HG03354 (cell line): ENCODE results near the gene ZNF416.

Experiments used
- ATAC-seq: cut with Tn5 transposase; IDR thresholded peaks from one replicate; pipeline ENCODE4 v1.9.1; 2021; ENCODE audit warnings: mild to moderate bottlenecking; ENCODE audit not compliant: unreplicated experiment, poor library complexity, severe bottlenecking

Gene ZNF416

DNA sequence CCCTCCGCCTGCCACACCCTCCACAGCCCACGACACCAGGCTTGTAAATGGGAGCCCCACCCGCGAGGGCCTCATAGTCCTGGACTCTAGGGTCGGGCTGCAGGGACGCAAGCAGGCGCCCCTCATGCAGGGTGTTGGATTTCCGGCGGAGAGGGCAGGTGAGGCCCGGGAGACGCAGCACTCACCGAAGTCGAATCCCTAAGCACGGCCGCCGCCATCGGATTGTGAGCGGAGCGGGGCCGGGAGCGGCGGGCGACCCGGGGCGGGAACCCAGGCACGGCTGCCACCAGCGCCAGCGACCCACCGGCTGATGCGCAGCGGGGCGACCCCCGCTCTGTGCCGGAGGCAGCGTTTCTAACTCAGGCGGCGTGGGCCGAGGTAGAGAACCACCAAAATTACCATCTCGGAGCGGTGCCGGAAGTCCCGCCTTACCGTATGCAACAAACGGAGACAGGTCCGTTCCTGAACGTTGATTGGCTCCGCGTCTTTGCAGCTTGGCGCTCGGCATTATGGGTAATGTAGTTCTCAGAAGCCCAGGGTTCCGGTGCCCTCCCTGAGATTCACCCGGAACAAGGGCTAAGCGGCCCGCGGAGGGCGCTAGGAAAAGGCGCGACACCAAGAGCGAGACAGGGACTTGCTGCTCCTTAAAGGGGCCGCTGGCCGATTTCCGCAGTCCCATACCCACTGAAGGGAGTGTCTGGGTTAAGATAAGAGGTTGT is at the start of gene ZNF416:
TSS of gene ZNF416 (minus strand) at position 425 of the 719 bp plus-strand sequence. CDS start at position 218, 207 bp downstream.
- peak; percentile 96 for ATAC-seq

DNA sequence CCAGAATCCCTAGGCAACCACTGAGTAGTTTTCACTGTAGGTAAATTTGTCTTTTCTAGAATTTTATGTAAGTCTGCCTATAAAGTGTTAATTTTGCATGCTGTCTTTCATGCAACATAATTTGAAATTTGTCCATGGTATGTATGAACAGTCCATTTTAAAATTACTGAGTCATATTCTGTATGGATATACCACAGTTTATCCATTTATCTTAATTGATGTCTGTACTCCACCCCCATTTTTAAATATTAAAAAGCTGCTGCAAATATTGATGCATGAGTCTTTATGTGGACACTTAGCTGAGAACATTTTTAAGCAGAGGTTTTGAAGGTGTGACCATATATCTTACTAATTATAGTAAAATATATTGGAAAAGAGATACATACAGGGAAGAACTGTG is 44.4 kb upstream of the ZNF416 start:
- no peak for ATAC-seq

DNA sequence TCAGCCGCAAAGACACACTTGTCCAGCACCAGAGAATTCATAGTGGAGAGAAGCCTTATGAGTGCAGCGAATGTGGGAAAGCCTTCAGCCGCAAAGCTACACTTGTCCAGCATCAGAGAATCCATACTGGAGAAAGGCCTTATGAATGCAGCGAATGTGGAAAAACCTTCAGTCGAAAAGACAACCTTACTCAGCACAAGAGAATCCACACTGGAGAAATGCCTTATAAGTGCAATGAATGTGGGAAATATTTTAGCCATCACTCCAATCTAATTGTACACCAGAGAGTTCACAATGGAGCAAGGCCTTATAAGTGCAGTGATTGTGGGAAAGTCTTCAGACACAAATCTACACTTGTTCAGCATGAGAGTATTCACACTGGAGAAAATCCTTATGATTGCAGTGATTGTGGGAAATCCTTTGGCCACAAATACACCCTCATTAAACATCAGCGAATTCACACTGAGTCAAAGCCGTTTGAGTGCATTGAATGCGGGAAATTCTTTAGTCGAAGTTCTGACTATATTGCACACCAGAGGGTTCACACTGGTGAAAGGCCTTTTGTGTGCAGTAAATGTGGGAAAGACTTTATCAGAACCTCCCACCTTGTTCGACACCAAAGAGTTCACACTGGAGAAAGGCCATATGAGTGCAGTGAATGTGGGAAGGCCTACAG is 42.1 kb upstream of the ZNF416 start:
- no peak for ATAC-seq

DNA sequence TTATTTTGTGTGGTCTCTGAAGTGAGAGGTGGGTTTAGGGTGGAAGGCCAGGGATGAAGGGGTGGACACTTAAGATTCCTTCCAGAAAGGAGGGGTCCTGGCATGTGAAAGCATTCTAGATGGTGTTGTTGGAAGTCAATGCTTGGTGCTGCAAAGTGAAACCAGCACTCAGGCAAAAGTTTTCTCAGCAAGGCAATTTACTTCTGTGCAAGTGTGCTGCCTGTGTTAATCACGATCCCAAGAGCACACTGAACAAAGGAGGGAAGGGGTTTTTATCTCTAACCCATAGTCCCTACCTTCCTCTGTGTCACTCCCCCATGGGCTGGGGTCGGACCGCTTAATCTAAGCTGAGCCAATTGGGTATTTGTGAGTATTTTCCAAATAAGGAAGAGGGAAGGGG is 36.6 kb upstream of the ZNF416 start:
- no peak for ATAC-seq

DNA sequence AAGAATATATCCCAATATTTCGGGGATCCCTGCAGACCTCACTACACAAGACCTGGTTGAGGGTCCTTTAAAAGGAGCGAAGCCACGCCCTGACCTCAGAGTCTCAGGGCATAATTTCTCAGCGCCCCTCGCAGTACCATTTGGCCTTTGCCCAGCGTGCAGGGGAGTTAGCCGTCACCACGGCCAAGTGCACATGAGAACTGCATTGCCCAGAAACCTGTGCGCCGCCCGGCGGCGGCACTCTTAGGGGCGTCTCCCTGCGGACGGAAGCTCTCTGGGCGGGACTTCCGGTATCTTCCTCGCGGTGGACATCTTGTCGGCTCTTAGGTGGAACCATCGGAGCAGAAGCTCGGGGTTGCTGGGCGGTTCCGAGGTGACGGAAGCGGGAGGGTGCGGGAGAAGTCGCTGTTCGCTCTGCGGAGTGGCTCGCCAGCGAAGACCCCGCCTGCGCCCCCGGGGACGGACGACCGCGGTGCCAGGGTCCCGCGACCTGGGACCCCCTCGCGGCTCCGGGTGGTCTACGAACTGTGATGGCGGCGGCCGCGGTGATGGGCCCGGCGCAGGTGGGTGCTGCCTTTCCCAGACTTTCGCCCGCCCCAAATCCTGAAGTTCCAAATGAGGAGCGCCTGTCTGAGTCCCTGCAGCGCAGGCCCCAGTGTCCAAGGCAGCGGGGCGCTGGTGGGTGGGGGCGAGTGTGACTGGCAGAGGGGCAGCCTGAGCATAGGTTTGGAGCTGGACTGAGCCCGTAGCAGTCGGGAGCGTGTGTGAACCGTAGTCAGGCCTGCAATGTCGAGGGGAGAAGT is 35.4 kb upstream of the ZNF416 start, which contains the start of gene ZNF134:
TSS of gene ZNF134 (plus strand) at position 302 of the 803 bp plus-strand sequence. CDS start 5,227 bp downstream, outside the sequence.
- peak; percentile 99 for ATAC-seq

DNA sequence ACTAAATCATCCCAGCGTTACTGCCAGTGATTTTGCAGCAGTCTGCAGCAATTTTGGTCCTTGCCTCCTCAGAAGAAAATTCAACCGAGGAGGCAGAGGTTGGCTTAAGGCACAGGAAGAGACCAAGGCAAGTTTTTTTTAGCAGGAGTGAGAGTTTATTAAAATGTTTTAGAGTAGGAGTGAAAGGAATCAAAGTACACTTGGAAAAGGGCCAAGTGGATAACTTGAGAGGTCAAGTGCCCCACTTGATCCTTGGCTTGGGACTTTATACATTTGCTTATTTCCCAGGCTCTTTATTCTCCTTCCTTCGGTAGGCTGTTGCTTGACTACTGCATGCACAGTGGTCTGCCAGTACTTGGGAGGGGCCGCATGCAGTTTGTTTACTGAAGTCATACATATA is 32.4 kb upstream of the ZNF416 start:
- no peak for ATAC-seq

DNA sequence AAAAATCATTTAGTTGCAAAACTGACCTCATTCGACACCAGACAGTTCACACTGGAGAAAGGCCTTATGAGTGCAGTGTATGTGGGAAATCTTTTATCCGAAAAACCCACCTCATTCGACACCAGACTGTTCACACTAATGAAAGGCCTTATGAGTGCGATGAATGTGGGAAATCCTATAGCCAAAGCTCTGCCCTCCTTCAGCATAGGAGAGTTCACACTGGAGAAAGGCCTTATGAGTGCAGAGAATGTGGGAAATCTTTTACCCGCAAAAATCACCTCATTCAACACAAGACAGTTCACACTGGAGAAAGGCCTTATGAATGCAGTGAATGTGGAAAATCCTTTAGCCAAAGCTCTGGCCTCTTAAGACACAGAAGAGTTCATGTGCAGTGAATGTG is 28.2 kb upstream of the ZNF416 start:
- no peak for ATAC-seq

DNA sequence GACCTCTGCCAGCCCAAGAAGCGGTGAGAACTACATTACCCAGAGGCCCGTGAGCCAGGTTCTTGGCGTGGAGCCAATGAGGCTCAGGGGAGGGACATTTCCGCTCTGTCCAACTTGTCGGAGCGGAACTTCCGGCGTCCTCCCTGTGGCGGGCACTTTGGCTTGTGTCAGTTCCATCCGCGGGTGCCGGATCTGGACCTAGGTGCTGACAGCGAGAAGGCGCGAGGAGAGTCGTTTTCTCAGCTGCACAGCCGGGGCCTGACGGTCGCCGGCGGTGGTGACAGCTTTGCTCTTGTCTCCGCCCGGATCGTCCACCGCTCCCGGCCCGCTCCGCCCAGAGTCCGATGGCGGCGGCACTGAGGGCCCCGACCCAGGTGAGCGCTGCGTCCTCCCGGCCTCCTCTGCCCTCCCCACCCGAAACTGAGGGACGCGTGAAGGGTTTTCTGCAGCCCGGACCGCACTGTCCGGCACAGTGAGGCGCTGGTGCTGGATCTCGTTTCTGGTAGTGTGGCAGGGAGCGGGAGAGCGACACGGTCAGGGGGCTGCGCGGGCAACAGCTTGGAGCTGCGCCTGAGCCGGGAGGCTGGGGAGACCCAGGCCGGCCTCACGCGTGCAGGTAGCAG is 21.2 kb upstream of the ZNF416 start, which contains the start of gene ZNF530:
TSS of gene ZNF530 (plus strand) at position 125 of the 623 bp plus-strand sequence. CDS start 4,461 bp downstream, outside the sequence.
- ATAC-seq, result peak; percentile 94

DNA sequence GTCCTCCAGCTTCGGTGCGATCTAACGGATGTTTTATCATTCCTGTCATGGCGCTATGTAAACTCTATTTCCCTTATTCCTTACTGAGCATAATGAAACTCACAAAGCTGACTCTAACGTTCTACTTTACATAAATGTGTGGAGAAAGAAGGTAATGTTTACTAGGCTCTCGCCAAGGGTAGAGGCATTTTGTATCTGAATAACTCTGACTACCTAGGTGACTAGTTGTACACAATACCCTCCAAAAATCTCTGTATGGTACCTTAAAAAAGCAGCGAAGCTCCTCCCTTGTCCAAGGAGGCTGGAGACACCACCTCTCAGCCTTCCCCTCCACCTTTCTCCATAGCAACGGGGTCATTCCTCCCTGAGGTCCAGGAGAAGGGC is 20.7 kb upstream of the ZNF416 start:
- ATAC-seq, result peak; percentile 20

DNA sequence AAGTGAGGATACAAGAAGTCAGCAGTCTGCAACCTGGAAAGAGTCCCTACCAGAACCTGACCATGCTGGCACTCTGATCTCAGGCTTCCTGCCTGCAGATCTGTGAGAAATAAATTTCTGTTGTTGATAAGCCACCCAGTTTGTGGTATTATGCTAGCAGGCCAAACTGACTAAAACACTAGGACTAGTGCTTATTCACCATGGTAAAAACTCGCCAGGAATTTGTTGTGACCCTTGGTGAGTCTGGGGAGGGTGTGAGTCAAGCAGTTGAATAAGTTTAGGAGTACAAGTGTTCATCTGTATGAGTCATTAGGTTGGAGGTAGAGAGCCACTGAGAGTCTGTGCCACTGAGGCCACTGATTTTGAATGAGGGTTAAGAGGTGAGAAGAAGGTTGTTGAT is 8.8 kb upstream of the ZNF416 start:
- no peak for ATAC-seq

DNA sequence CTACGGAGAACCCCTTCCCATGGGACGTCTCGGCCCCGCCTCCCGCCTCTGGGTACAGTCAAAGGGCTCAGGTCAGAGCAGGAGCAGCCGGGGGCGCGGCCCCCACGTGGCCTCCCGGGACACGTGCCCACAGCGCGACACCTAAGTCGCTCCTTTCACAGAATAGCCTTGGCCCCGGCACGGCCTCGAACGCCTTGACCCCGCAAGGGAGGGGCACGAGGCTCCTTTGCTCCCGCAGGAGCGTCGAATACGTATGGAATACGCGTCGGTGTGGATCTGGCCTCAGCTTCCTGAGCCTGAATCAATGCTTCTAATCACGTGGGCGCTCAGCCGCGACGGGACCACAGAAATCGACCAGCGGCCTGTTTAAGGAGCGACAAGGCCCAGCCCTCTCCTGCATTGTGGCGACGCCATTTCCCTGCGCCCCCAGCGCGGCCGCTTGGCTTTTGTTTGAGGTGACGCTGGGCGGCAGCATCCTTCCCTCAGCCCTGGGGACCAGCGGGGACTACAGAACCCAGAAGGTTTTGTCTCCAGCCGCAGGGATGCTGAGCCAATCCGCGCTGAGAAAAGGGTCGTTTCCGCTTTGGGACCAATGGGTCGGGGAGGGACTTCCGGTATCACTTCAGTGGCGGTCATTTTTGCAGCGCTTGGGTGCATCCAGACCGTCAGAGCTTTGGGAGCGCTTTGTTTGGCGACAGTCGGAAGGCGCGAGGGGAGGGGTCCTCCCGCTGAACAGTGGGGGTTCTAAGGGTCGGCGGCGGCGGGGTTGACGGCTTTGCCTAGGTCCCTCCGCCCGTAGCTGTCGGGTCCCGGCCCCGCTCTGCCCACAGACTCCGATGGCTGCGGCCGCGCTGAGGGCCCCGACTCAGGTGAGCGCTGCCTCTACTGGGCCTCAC is 5.1 kb upstream of the ZNF416 start, which contains the start of gene ZIK1:
TSS of gene ZIK1 (plus strand) at position 625 of the 896 bp plus-strand sequence. CDS start at position 837, 212 bp downstream.
- ATAC-seq, result peak; percentile 93

DNA sequence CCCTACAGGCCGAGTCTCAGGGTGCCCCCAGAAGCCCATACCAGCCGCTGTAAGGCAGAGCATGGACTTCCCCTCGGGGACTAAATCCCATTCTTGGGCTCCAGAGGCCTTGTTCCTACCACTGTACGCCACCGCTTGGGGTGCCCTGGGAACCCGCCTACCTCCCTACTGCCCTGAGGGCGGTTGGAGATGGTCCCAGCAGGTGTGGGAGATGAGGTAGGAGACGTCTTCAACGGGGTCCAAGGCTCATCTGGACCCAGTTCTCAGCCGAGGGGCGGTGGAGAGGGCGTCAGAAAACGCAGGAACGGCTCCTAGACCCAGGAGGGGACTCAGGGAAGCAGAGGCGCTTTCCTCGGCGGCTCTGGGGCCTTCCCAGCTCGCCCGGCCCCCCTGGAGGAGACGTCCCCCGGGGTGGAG is 4.4 kb upstream of the ZNF416 start:
- no peak for ATAC-seq

DNA sequence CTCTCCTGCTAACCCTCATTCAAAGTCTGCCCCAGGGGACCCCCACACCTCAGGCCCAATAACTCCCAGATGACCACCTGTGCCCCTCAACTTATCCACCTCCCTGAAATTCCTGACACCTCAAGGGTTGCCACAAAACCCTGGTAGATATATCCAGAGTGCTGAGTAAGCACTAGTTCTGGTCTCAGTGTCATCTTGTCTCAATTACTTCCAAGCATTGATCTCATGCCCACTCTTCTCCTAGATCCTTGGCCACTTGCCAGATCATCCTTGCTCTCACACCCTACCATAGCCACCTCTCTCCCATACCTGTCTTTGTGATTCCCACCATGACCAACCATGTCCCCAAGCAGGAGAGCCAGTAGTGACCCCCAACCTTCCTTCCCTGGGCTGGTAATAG is 2.0 kb downstream of the ZNF416 start:
- no peak for ATAC-seq

DNA sequence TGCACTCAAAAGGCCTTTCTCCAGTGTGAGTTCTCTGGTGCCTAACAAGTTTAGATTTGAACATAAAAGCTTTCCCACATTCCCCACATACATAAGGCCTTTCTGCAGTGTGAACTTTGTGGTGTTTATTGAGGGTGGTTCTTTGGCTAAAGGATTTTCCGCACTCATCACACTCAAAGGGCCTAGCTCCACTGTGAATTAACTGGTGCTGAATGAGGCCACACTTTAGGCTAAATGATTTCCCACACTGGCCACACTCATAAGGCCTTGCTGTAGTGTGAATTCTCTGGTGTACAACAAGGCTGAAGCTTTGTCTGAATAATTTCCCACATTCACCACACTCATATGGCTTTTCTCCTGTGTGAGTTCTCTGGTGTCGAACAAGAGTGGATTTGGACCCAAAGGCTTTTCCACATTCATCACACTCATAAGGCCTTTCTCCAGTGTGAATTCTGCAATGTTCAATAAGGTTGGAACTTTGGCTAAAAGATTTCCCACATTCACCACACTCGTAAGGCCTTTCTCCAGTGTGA is 6.2 kb downstream of the ZNF416 start:
- no peak for ATAC-seq

DNA sequence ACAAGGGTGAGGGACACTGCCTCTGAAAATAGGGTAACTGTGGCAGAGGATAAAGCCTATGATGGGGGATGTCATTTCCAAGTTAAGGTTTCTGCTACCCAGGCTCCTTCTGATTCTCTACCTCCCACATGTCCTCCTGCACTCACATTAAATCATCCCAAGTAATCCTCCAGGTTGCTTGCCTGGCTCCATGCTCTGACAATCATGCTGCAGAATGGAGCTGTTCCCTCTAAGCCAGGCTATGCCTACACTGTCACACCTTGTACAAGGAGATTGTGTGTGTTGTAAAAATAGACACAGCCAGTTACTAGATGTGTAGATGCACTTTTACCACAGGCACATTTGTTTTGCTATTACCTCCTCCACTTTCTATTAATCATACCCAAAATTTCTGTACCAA is 8.0 kb downstream of the ZNF416 start:
- no peak for ATAC-seq

DNA sequence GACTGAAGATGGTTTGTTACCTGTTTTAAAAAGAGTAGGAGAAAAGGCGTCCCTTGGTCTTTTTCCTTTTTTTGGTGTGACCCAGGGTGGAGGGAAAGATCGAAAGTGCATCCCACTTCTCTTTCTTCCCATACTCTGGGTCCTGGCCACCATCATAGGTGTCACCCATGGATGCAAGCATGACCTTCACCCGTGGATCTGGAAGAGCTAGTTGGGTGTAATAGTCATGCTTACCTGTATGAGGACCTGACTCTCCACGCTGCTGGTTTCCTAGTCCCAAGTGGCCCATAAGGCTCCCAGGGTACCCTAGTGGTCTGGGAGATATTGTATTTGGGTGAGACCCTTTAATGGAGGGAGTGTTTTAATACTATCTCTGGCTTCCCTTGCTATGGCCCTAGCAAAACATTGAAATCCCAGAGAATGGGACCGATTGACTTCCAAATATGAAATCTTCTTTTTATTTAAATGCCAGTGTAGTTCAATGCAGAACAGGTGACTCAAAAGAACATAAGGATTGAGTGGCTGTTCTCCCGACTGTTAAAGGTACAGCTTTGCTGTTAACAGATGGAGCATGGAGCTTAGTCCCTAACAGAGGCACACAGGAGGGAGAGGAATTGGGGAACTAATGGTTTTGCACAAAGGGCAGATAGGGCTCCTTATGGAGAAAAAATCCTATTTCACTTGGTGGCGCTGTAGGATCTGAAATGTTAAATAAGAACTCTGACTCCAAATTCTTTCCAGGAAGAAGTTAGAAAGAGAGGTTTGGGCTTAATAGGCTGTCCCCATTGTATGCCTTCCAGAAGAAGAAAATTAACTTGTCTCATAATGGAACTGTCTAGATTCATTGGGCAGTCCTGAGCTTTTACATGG is 12.1 kb downstream of the ZNF416 start:
- ATAC-seq, result no peak

DNA sequence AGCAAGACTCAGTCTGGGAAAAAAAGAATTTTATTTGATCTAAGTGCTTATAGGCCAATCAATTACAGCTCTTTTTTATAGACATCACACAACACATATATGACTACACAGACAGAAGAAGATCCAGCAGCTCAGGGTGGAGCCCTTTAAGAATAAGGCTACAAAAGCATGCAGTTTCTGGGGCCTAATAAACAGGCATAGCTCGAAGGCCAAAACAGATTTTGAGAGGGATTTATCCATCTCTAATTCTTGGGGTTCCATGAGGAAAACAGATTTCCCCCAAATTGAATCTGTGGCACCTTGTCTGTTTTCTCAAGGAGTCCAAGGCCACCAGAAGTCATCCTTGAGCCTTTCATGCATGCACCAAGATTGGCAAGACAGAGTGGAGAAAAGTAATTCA is 15.2 kb downstream of the ZNF416 start:
- ATAC-seq, result no peak

DNA sequence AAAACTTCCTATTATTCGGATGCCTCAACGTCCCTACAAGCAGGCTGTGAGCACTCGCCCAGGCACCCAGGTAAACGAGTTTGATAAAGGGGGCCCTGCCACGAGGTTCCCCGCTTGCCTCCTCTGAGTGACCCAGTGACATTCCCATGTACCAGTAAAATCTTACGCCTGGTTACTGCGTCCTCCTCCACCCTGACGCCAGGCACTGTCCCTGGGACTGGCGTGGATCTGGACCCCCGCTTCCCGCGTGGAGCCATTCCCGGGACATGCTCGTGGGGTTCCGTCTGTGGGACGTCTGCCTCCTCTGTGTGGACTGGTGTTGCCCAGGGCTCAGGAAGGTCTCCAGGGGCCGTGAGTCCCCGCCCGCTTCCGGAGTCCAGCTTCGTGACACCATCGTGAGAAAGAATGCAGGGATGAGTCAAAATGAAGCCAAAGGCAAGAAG is 18.6 kb downstream of the ZNF416 start:
- ATAC-seq, result peak; percentile 21
